ENCODE measurements around the gene IQCE. TPM values are rescaled to one million over a fixed set of nuclear protein-coding genes. Genes with fewer than 3 reads are reported as not detected.

The IQCE gene
- 22.8 TPM for polyA plus RNA-seq (2012; ENCODE audit: insufficient read depth, insufficient read length)

GRCh38 chr7:2558629-2559282, at the start of gene IQCE:
Gene IQCE, plus strand, starts transcription at chr7:2558979. Its CDS starts 203 bp downstream, at chr7:2559182.
- DNase-seq (ENCODE audit: low read depth, low spot score) = peak; percentile 67
- peak within 1 kb of the TSS; percentile 71 for H3K4me3 ChIP-seq (ENCODE audit: low read length)

DNA sequence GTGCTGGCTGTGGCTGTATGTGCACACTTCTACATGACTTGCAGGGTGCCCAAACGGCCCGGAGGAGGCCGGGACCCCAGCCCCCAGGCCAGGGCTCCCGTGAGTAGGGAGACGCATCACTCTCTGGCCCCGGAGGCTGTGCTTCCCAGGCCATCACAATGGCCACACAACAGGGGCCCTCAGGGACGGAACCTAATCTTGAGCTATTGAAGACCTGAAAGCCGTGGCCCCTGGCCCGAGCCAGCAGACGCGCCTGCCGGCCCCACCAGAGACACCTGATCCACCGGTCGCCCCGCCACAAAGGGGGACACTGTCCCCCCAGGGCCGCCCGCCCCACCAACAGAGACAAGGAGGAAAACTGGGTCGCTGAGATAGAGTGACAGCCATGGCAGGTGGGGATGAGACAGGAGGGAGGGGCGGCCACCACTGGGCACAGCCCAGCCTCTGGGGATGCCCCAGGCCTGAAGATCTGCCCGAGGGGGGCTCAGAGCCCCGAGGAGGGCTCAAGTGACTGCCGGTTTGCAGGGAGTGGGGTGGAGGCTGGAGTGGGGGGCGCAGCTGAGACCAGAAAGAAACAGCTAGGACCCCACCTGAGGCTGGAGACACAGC, 49.4 kb upstream of the IQCE start:
- no peak for DNase-seq (ENCODE audit: low read depth, low spot score)
- no peak overlapping the region for H3K4me3 ChIP-seq (ENCODE audit: low read length)

DNA sequence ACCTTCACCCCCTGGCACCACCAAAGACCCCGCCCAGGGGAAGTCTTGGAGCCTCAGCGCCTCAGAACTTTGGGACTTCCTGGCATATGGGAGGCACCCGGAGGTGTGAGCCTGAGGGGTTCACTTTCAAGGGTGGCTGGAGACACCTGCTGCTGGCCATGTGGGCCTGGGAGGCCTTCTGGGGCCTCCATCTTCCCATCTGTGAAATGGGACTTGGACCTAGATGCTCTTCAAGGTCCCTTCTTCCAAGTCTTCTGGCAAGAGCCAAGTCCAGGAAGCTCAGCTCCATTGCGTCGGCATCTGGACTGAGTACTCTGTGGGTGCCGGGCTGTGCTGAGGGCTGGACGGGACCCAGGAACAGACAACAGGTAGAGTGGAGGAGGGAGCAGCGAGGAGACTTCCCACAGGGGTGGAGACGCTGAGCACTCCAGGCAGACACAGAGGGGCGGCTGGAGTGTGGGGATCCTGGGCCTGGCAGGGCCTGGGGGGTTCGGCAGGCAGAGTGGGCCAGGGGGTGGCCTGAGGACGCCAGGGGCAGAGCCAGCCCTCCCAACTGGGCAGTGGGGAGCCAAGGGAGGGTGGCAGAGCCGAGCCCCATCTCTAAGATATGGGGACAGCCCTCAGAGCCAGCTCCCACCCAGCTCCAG, 48.5 kb upstream of the IQCE start:
- H3K4me3 ChIP-seq (ENCODE audit: low read length) = no peak overlapping the region
- no peak for DNase-seq (ENCODE audit: low read depth, low spot score)

- DNase-seq (ENCODE audit: low read depth, low spot score) = no peak
- no peak overlapping the region for H3K4me3 ChIP-seq (ENCODE audit: low read length)
Observed at GRCh38 chr7:2510909-2511768, 47.6 kb upstream of the IQCE start.

DNA sequence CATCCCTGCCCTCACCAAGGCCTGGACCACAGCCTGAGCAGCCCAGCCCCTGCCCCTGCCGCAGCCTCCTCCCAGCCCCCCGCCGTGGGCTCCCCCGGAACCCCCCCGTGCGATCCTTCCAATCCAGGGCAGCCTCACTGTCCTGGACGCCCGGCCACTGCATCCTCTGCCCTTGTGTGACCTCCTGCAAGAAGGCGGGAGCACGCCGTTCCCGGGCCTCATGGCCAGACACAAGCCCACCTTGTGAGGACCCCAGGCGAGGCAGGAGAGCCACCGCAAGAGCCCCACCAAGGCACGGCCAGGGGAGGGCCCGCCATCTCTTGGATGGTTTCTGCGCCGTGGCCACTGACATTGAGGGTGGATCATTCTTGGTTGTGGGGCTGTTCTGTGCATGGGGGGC, 47.0 kb upstream of the IQCE start:
- no peak for DNase-seq (ENCODE audit: low read depth, low spot score)
- H3K4me3 ChIP-seq (ENCODE audit: low read length) = no peak overlapping the region

- no peak for DNase-seq (ENCODE audit: low read depth, low spot score)
Observed at GRCh38 chr7:2512179-2512661, 46.6 kb upstream of the IQCE start.

DNA sequence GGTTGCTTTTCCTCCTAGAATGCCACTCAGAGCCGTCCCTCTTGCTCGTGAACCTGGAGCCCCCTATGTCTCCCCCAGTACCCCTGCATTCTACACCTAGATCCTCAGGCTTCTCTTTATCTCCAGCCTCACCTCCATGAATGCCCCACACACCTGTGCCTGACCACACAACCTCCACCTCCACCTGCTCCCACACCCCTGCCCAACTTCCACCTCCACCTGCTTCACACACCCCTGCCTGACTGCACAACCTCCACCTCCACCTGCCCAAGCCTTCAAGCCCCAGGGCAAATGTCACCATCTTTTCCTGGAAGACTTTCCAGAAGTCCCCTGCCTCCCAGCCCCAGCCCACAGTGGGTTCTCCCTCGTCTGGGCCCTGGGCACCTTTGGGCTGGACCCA, 46.1 kb upstream of the IQCE start:
- no peak for DNase-seq (ENCODE audit: low read depth, low spot score)

More at GRCh38 chr7:2512179-2512661, 46.6 kb upstream of the IQCE start:
- H3K4me3 ChIP-seq (ENCODE audit: low read length) = no peak overlapping the region

DNA sequence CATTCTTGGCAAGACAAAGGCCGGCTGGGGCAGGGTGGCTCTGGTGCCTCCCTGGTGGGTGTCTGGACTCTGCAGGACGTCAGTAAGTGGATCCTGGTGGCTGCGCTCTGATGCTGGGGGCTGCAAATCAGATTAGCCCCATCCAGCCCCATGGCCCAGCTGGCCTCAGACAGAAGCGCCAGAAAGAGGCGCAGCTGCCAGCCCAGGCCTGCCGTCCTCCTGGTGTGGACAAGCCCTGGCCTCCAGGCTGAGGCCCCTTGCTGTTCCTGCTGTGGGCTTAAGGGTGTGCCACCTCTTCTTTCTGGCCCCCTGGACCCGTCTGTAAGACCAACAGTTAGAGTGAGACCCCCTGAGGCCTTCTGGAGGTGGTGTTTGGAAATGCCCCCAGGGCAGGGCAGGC, 45.1 kb upstream of the IQCE start:
- no peak for DNase-seq (ENCODE audit: low read depth, low spot score)
- no peak overlapping the region for H3K4me3 ChIP-seq (ENCODE audit: low read length)

More for the DNA sequence above, 46.1 kb upstream of the IQCE start:
- H3K4me3 ChIP-seq (ENCODE audit: low read length) = no peak overlapping the region

GRCh38 chr7:2514473-2515423, 44.0 kb upstream of the IQCE start:
- no peak for DNase-seq (ENCODE audit: low read depth, low spot score)
- no peak overlapping the region for H3K4me3 ChIP-seq (ENCODE audit: low read length)

- no peak overlapping the region for H3K4me3 ChIP-seq (ENCODE audit: low read length)
- no peak for DNase-seq (ENCODE audit: low read depth, low spot score)
Observed at GRCh38 chr7:2515424-2516193, 43.2 kb upstream of the IQCE start.

DNA sequence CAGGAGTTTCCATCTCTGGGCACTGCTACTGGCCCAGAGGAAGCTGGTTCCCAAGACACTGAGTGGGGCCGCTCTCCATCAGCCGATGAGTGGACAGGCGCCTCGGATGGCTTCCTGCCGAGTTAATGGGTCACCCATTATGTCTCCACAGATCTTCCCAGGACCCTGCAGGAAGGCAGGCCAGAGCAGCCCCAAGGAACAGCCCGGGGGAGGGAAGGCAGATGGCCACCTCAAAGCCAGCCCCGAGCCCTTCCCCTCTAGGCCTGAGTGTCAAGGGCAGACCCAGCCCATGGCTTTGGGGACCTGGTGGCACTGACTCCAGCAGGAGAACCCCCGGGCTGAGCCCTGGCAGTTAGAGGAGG, 42.6 kb upstream of the IQCE start:
- H3K4me3 ChIP-seq (ENCODE audit: low read length) = no peak overlapping the region
- DNase-seq (ENCODE audit: low read depth, low spot score) = no peak

DNA sequence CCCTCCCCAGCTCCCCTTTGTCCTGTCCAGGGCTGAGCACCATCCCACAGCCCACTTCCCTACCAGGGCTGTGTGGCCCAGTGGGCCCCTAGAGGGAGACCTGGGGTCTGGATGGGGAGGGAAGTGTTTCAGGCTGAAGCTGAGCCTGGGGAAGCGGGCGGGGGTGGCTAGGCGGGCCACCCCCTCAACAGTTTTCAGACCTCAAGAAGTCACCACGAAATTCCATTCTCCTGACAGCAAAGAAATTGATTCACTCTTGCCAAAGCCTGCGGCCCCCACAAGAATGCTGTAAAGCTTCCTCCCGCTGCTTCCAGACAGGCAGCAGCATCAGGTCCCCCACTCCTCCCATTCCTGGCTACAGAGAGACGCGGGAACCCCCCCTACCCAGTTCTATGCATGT, 41.8 kb upstream of the IQCE start:
- H3K4me3 ChIP-seq (ENCODE audit: low read length) = no peak overlapping the region
- no peak for DNase-seq (ENCODE audit: low read depth, low spot score)

GRCh38 chr7:2517678-2518507, 40.9 kb upstream of the IQCE start:
- DNase-seq (ENCODE audit: low read depth, low spot score) = no peak
- no peak overlapping the region for H3K4me3 ChIP-seq (ENCODE audit: low read length)

DNA sequence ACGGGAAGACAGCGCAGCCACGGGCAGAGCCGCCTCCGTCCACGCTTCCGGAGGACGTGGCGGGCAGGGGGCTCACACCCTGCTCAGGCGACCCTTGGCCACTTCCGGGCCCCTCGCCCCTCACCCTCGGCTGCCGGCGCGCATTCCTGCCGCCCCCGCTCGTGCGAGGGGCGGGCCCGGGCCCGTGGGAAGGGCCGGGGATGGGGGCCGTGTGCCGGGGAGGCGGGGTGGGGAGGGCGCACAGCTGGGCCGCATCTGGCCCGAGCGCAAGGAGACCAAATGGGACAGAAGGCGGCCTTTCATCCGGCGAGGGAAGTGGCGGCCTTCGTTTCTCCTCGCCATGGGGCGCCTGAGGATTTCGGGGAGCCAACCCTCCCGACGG, 40.1 kb upstream of the IQCE start:
- peak overlapping the region; percentile 48 for H3K4me3 ChIP-seq (ENCODE audit: low read length)
- no peak for DNase-seq (ENCODE audit: low read depth, low spot score)

- peak within 1 kb of the TSS; percentile 48 for H3K4me3 ChIP-seq (ENCODE audit: low read length)
- peak; percentile 61 for DNase-seq (ENCODE audit: low read depth, low spot score)
Observed at GRCh38 chr7:2519119-2519930, 39.5 kb upstream of the IQCE start, which contains the start of gene LFNG. Gene LFNG, plus strand, starts transcription at chr7:2519774. Its CDS starts 88 bp downstream, at chr7:2519862.

DNA sequence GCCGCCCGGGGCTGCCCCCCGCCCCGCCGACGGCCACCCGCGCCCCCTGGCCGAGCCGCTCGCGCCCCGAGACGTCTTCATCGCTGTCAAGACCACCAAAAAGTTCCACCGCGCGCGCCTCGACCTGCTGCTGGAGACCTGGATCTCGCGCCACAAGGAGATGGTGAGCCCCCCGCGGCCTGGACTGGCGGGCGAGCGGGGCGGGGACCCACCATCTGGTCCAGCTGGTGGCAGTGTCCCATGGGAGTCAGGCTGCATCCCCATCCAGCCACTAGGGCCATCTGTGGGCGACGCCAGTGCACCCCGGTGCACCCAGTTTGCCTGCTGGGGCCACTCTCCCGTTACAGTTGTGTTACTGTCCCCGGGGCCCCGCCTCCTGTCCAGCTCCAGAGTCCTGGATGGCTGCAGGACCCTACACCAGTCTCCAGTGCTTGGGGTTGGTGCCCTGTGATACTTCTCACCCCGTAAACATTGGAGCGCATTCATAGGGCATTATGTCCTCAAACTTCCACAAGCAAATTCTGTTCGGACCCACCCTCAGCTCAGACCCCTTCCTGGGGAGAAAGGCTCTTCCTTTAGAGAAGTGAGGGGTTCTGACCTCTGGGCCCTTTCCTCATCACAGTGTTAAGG, 38.5 kb upstream of the IQCE start:
- H3K4me3 ChIP-seq (ENCODE audit: low read length) = no peak overlapping the region

More for the DNA sequence above, 38.5 kb upstream of the IQCE start:
- DNase-seq (ENCODE audit: low read depth, low spot score) = no peak
